HepG2 (cell line): Measurements from ENCODE around the gene P2RY1. TPM values are rescaled to one million over a fixed set of nuclear protein-coding genes. Genes with fewer than 3 reads are reported as not detected.

Experiments
- ATAC-seq: fragments of 200-7000 bp; cut with Tn5 transposase; 3 replicates; pipeline ENCODE4 v1.9.1; 2020; ENCODE audit warnings: mild to moderate bottlenecking, moderate library complexity
- BruUV-seq: library from RNA; stranded (reverse); fragments of 400-500 nt; replicated peaks from 2 replicates; lab custom pipeline; 2021; lab: Mats Ljungman, UMichigan
- CTCF ChIA-PET: fragments of 300-600 bp; formaldehyde crosslinking; extraction: SDS; loops from one replicate; lab custom pipeline; 2021; ENCODE audit warnings: low total read pairs, inconsistent platforms, low intra/inter-chr PET ratio; lab: Yijun Ruan, JAX
- POLR2A ChIA-PET: fragments of 350-600 bp; sonication (Branson Sonifier 250); formaldehyde crosslinking; loops from one replicate; lab custom pipeline; 2020; ENCODE audit warnings: antibody characterized with exemption, inconsistent platforms; lab: Yijun Ruan, JAX
- DNase-seq: peaks from one replicate; pipeline ENCODE4 v3.0.0-alpha.2; 2015; ENCODE audit warnings: low spot score
- FAIRE-seq: peaks from 3 replicates; lab custom pipeline; 2011; peaks lifted over from hg19 to GRCh38; lab: Jason Lieb, UNC
- H2AFZ ChIP-seq: one replicate; pipeline ENCODE4 v1.6.1; 2011; ENCODE audit warnings: low read length, inconsistent platforms
- H3K27ac ChIP-seq: fragments of 300-600 bp; 3 replicates; pipeline ENCODE4 v1.8.0; 2011; ENCODE audit warnings: mixed run types, mild to moderate bottlenecking, mixed read lengths, low read length, inconsistent platforms; ENCODE audit not compliant: insufficient read depth; ENCODE audit errors: extremely low read length
- H3K27me3 ChIP-seq, 2 experiments: fragments of 200-600 bp in 1 of 2; 2 replicates in 1 of 2; 3 replicates in 1 of 2; pipeline versions ENCODE4 v1.6.0 to v1.8.0; 2011; ENCODE audit warnings: low read length in 2 of 2, mild to moderate bottlenecking in 2 of 2, moderate library complexity in 2 of 2, inconsistent platforms in 1 of 2; ENCODE audit not compliant: insufficient read depth in 2 of 2, control insufficient read depth in 1 of 2
- H3K36me3 ChIP-seq, 2 experiments: fragments of 200-600 bp in 1 of 2; replicated peaks in 1 of 2; 2 replicates in 1 of 2; 3 replicates in 1 of 2; pipeline versions ENCODE4 v1.5.1 to v1.8.0; 2011; ENCODE audit warnings: low read length in 2 of 2, inconsistent platforms in 1 of 2; ENCODE audit not compliant: insufficient read depth in 2 of 2, control insufficient read depth in 1 of 2
- H3K4me1 ChIP-seq: 2 replicates; pipeline ENCODE4 v1.5.1; 2012; ENCODE audit warnings: low read length, inconsistent platforms; ENCODE audit not compliant: insufficient read depth
- H3K4me2 ChIP-seq: 2 replicates; pipeline ENCODE4 v1.6.0; 2011; ENCODE audit warnings: low read depth, low read length, inconsistent platforms
- H3K4me3 ChIP-seq, 3 experiments: fragments of 200-600 bp in 1 of 3; sonication (generic), shearing (Covaris generic) in 1 of 3; replicated peaks in 1 of 3; 2 replicates each; pipeline ENCODE4 v1.5.1; 2011 to 2016; ENCODE audit warnings: low read length in 3 of 3, inconsistent platforms in 2 of 3, low read depth in 2 of 3, mild to moderate bottlenecking in 2 of 3, control low read depth in 1 of 3, mixed read lengths in 1 of 3; ENCODE audit not compliant: insufficient read depth in 1 of 3
- H3K79me2 ChIP-seq: one replicate; pipeline ENCODE4 v1.6.1; 2011; ENCODE audit warnings: low read length, inconsistent platforms; ENCODE audit not compliant: insufficient read depth
- H3K9ac ChIP-seq: 2 replicates; pipeline ENCODE4 v1.6.0; 2011; ENCODE audit warnings: mild to moderate bottlenecking, low read depth, low read length, inconsistent platforms; ENCODE audit not compliant: insufficient read depth
- H3K9me3 ChIP-seq: 2 replicates; pipeline ENCODE4 v1.5.1; 2012; ENCODE audit warnings: mild to moderate bottlenecking, low read length
- H4K20me1 ChIP-seq: 2 replicates; pipeline ENCODE4 v1.6.0; 2011; ENCODE audit warnings: inconsistent platforms, mild to moderate bottlenecking, low read length, moderate library complexity; ENCODE audit not compliant: insufficient read depth
- ASH2L ChIP-seq: fragments of 300-600, 200-600 bp; sonication (generic); IDR thresholded peaks from 2 replicates; pipeline ENCODE4 v1.7.0; 2017; ENCODE audit warnings: low read depth, mild to moderate bottlenecking, moderate library complexity, mixed read lengths, low read length; ENCODE audit not compliant: insufficient read length
- CEBPG ChIP-seq: IDR thresholded peaks from 2 replicates; pipeline ENCODE4 v1.6.1; 2016
- FLYWCH1 ChIP-seq: sonication (generic); formaldehyde crosslinking; IDR thresholded peaks from 2 replicates; pipeline ENCODE4 v1.8.1; 2023; ENCODE audit warnings: mild to moderate bottlenecking, missing genetic modification reagents
- FOXC1 ChIP-seq: sonication (generic); formaldehyde crosslinking; IDR thresholded peaks from 2 replicates; pipeline ENCODE4 v1.8.0; 2022; ENCODE audit warnings: mild to moderate bottlenecking, missing genetic modification reagents, borderline replicate concordance
- FOXJ3 ChIP-seq: sonication (generic); formaldehyde crosslinking; IDR thresholded peaks from 2 replicates; pipeline ENCODE4 v1.4.0; 2020; ENCODE audit warnings: missing genetic modification reagents, mild to moderate bottlenecking, borderline replicate concordance
- MXD4 ChIP-seq: IDR thresholded peaks from 2 replicates; pipeline ENCODE4 v1.6.1; 2016; ENCODE audit warnings: mild to moderate bottlenecking, missing biosample characterization, missing genetic modification reagents
- SMAD9 ChIP-seq: sonication (generic); formaldehyde crosslinking; IDR thresholded peaks from 2 replicates; pipeline ENCODE4 v1.5.1; 2020; ENCODE audit warnings: mild to moderate bottlenecking, missing genetic modification reagents
- SPEN ChIP-seq: sonication (generic); formaldehyde crosslinking; IDR thresholded peaks from 2 replicates; pipeline ENCODE4 v1.5.1; 2020; ENCODE audit warnings: low read depth, mild to moderate bottlenecking, missing genetic modification reagents
- TEAD3 ChIP-seq: optimal IDR thresholded peaks from 2 replicates; pipeline ENCODE3; 2016; ENCODE audit warnings: borderline replicate concordance
- ZBTB20 ChIP-seq: sonication (generic); formaldehyde crosslinking; IDR thresholded peaks from 2 replicates; pipeline ENCODE4 v1.8.1; 2023; ENCODE audit warnings: missing genetic modification reagents, low read depth, mild to moderate bottlenecking, borderline replicate concordance
- ZMAT3 ChIP-seq: sonication (generic); formaldehyde crosslinking; conservative IDR thresholded peaks from 2 replicates; pipeline ENCODE4 v1.7.0; 2021; ENCODE audit warnings: missing genetic modification reagents
- ZNF484 ChIP-seq: sonication (generic); formaldehyde crosslinking; IDR thresholded peaks from 2 replicates; pipeline ENCODE4 v1.5.1; 2020; ENCODE audit warnings: mild to moderate bottlenecking, low read depth, missing genetic modification reagents, borderline replicate concordance
- ZNF552 ChIP-seq: sonication (generic); formaldehyde crosslinking; IDR thresholded peaks from 2 replicates; pipeline ENCODE4 v1.9.0; 2022; ENCODE audit warnings: missing genetic modification reagents, mild to moderate bottlenecking, borderline replicate concordance
- ZNF776 ChIP-seq: sonication (generic); formaldehyde crosslinking; IDR thresholded peaks from 2 replicates; pipeline ENCODE4 v1.4.0; 2020; ENCODE audit warnings: mild to moderate bottlenecking, missing genetic modification reagents
- ZNF879 ChIP-seq: sonication (generic); formaldehyde crosslinking; IDR thresholded peaks from 2 replicates; pipeline ENCODE4 v1.8.1; 2023; ENCODE audit warnings: missing genetic modification reagents
- WGBS: methylation state at CpG from one replicate; pipeline ENCODE4 v1.1.6; 2017; ENCODE audit warnings: low lambda C conversion rate; 5-methylcytosine and 5-hydroxymethylcytosine counted together
- in situ Hi-C: cut with HindIII; loops from 2 replicates; pipeline ENCODE4 v1.10.0; 2017; ENCODE audit warnings: low pct_unique_long_range_greater_than_20kb; ENCODE audit not compliant: extremely low pct_ligation_motif_present
- intact Hi-C: fragments of 100-400 bp; cut with micrococcal nuclease; formaldehyde crosslinking; loops from one replicate; pipeline ENCODE4 v1.10.0; 2022; ENCODE audit not compliant: unreplicated experiment
- polyA plus RNA-seq, 8 experiments: library from polyadenylated mRNA; depleted of rRNA in 3 of 8; stranded (reverse) in 7 of 8; unstranded in 1 of 8; fragments of >200 nt; fragmentation: Illumina TruSeq in 4 of 8; extraction: Trizol in 4 of 8; gene quantifications; 2 replicates each; pipeline versions ENCODE4 v1.2.1 to v1.2.3, GENCODE V29; 2011 to 2016; ENCODE audit warnings: low read depth in 4 of 8, missing spikeins in 1 of 8, mixed read lengths in 1 of 8; ENCODE audit not compliant: insufficient read depth in 1 of 8
- total RNA-seq, 5 experiments: library from RNA; depleted of rRNA; stranded (reverse); fragments of >200 nt; fragmentation: Illumina TruSeq; extraction: Trizol; gene quantifications; 2 replicates each; pipeline ENCODE4 v1.2.3, GENCODE V29; 2016; ENCODE audit warnings: low read depth in 1 of 5
- TF ChIP-seq, protein P1 (sequence below): IDR thresholded peaks from 2 replicates; pipeline ENCODE4 v1.6.1; 2016; ENCODE audit warnings: missing compliant biosample characterization, missing genetic modification reagents, borderline replicate concordance
- TF ChIP-seq, protein P2 (sequence below): sonication (generic); formaldehyde crosslinking; IDR thresholded peaks from 2 replicates; pipeline ENCODE4 v1.8.1; 2023; ENCODE audit warnings: mild to moderate bottlenecking, missing genetic modification reagents
- TF ChIP-seq, protein P3 (sequence below): sonication (generic); formaldehyde crosslinking; IDR thresholded peaks from 2 replicates; pipeline ENCODE4 v1.4.0; 2020; ENCODE audit warnings: mild to moderate bottlenecking, missing genetic modification reagents
- TF ChIP-seq, protein P4 (sequence below): sonication (generic); formaldehyde crosslinking; IDR thresholded peaks from 2 replicates; pipeline ENCODE4 v1.4.0; 2020; ENCODE audit warnings: missing genetic modification reagents, borderline replicate concordance

P2RY1 gene
- total and polyA plus RNA-seq, 2 of the 13 experiments (the other 11 are each of a cell fraction or from before 2014, with no cell fraction given), result not detected

DNA sequence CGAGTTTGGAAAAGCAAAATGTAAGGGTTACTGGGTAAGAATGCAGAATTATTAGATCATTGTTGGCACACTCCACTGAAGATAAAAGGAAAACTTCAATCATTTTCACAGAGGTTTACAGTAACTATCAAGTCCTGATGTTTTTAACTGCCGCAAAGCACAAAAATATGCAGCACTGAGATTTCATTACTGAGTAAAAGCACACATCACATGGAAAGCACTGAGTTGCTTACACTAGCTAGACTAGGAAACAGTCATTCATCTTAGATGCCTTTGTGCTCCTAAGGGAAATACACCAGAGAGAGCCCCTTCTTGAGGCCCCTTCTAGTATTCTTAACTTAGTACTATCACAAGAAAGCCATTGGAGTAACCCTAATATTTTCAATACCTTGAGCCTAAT, 11.8 kb upstream of the P2RY1 start:
- ATAC-seq (no peak), FAIRE-seq (no peak), DNase-seq (no peak)
- no TSS peak for BruUV-seq
- H3K27ac ChIP-seq, result no peak overlapping the region
- H2AFZ ChIP-seq, result no peak overlapping the region
- no peaks in the 10 kb centered on the region for H4K20me1 ChIP-seq
- in situ Hi-C loops, result no loop called here
- H3K4me3 ChIP-seq, result no peak overlapping the region
- no peaks in the 10 kb centered on the region for H3K4me1 ChIP-seq
- CTCF ChIA-PET, result no interaction called here
- no peaks in the 10 kb centered on the region for H3K79me2 ChIP-seq
- H3K36me3 ChIP-seq, result no peaks in the 10 kb centered on the region
- H3K9ac ChIP-seq, result no peak overlapping the region
- 22% methylated on average over 2 of the region's 2 CpGs for WGBS
- POLR2A ChIA-PET, result no interaction called here
- H3K4me2 ChIP-seq, result no peak overlapping the region
- no peaks in the 10 kb centered on the region; a peak in 1 of 5 replicates for H3K27me3 ChIP-seq
- intact Hi-C loops, result no loop called here
- no peaks in the 10 kb centered on the region for H3K9me3 ChIP-seq
- TF ChIP-seq MXD4 (CRISPR knock-in tag), result no peak
- TF ChIP-seq FOXJ3 (CRISPR knock-in tag), result no peak
- TF ChIP-seq, protein P1, sequence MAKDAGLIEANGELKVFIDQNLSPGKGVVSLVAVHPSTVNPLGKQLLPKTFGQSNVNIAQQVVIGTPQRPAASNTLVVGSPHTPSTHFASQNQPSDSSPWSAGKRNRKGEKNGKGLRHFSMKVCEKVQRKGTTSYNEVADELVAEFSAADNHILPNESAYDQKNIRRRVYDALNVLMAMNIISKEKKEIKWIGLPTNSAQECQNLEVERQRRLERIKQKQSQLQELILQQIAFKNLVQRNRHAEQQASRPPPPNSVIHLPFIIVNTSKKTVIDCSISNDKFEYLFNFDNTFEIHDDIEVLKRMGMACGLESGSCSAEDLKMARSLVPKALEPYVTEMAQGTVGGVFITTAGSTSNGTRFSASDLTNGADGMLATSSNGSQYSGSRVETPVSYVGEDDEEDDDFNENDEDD, result no peak
- TF ChIP-seq, protein P2, sequence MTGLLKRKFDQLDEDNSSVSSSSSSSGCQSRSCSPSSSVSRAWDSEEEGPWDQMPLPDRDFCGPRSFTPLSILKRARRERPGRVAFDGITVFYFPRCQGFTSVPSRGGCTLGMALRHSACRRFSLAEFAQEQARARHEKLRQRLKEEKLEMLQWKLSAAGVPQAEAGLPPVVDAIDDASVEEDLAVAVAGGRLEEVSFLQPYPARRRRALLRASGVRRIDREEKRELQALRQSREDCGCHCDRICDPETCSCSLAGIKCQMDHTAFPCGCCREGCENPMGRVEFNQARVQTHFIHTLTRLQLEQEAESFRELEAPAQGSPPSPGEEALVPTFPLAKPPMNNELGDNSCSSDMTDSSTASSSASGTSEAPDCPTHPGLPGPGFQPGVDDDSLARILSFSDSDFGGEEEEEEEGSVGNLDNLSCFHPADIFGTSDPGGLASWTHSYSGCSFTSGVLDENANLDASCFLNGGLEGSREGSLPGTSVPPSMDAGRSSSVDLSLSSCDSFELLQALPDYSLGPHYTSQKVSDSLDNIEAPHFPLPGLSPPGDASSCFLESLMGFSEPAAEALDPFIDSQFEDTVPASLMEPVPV, result no peak
- TF ChIP-seq ZNF776 (CRISPR knock-in tag), result no peak
- TF ChIP-seq FOXC1 (CRISPR knock-in tag), result no peak
- TF ChIP-seq TEAD3 (CRISPR knock-in tag), result no peak
- no peak for TF ChIP-seq ZMAT3
- TF ChIP-seq CEBPG (CRISPR knock-in tag), result no peak
- TF ChIP-seq ZBTB20 (CRISPR knock-in tag), result no peak
- TF ChIP-seq ZNF879, result no peak
- TF ChIP-seq, protein P3, sequence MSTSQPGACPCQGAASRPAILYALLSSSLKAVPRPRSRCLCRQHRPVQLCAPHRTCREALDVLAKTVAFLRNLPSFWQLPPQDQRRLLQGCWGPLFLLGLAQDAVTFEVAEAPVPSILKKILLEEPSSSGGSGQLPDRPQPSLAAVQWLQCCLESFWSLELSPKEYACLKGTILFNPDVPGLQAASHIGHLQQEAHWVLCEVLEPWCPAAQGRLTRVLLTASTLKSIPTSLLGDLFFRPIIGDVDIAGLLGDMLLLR (CRISPR knock-in tag), result no peak
- TF ChIP-seq ZNF484 (CRISPR knock-in tag), result no peak
- no peak for TF ChIP-seq ZNF552 (CRISPR knock-in tag)
- TF ChIP-seq ASH2L, result no peak
- TF ChIP-seq, protein P4, sequence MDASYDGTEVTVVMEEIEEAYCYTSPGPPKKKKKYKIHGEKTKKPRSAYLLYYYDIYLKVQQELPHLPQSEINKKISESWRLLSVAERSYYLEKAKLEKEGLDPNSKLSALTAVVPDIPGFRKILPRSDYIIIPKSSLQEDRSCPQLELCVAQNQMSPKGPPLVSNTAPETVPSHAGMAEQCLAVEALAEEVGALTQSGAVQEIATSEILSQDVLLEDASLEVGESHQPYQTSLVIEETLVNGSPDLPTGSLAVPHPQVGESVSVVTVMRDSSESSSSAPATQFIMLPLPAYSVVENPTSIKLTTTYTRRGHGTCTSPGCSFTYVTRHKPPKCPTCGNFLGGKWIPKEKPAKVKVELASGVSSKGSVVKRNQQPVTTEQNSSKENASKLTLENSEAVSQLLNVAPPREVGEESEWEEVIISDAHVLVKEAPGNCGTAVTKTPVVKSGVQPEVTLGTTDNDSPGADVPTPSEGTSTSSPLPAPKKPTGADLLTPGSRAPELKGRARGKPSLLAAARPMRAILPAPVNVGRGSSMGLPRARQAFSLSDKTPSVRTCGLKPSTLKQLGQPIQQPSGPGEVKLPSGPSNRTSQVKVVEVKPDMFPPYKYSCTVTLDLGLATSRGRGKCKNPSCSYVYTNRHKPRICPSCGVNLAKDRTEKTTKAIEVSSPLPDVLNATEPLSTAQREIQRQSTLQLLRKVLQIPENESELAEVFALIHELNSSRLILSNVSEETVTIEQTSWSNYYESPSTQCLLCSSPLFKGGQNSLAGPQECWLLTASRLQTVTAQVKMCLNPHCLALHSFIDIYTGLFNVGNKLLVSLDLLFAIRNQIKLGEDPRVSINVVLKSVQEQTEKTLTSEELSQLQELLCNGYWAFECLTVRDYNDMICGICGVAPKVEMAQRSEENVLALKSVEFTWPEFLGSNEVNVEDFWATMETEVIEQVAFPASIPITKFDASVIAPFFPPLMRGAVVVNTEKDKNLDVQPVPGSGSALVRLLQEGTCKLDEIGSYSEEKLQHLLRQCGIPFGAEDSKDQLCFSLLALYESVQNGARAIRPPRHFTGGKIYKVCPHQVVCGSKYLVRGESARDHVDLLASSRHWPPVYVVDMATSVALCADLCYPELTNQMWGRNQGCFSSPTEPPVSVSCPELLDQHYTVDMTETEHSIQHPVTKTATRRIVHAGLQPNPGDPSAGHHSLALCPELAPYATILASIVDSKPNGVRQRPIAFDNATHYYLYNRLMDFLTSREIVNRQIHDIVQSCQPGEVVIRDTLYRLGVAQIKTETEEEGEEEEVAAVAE (CRISPR knock-in tag), result no peak
- no peak for TF ChIP-seq SMAD9 (CRISPR knock-in tag)
- no peak for TF ChIP-seq SPEN
- no peak for TF ChIP-seq FLYWCH1 (CRISPR knock-in tag)
